Transverse colon (tissue), 3 donors: Measurements from ENCODE around the gene CRB2.

Experiments used
- CTCF ChIP-seq, 5 experiments: fragments of 200-600 bp in 3 of 5; fragments of 450-650 bp in 2 of 5; sonication (generic) in 3 of 5; IDR thresholded peaks; 1 replicate in 2 of 5; 2 replicates in 3 of 5; pipeline ENCODE4 v1.5.1; 2016 to 2017; ENCODE audit warnings: antibody characterized with exemption in 5 of 5, inconsistent platforms in 3 of 5, mild to moderate bottlenecking in 2 of 5, moderate library complexity in 1 of 5
- EP300 ChIP-seq: sonication (generic); formaldehyde crosslinking; IDR thresholded peaks from one replicate; pipeline ENCODE4 v1.6.1; 2017; ENCODE audit warnings: antibody characterized with exemption, low read depth

DNA sequence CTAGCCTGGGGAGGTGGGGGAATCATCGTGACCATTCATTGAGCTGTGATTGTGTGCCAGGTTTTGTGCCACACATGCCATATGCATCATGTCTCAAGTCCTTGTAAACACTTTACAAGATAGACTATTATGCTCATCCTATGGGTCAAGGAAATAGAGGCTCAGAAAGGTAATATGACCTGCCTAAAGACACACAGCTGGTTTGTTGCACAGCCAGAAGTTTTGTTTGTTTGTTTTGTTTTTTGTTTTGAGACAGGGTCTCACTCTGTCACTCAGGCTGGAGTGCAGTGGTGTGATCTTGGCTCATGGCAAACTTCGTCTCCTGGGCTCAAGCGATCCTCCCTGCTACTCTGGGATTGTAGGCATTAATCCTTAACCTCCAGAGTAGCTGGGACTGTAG, 21.4 kb upstream of the CRB2 start:
- TF ChIP-seq EP300: no peak
- TF ChIP-seq CTCF (IDR thresholded peaks at IDR 0.05): no peak
